Measurements from ENCODE around the gene TRPM4. TPM values are rescaled to one million over a fixed set of nuclear protein-coding genes. Genes with fewer than 3 reads are reported as not detected.

Gene TRPM4
- total and polyA plus RNA-seq, 2 of the 13 experiments (the other 11 are each of a cell fraction or from before 2014, with no cell fraction given): 1.9 to 4.3 TPM

DNA sequence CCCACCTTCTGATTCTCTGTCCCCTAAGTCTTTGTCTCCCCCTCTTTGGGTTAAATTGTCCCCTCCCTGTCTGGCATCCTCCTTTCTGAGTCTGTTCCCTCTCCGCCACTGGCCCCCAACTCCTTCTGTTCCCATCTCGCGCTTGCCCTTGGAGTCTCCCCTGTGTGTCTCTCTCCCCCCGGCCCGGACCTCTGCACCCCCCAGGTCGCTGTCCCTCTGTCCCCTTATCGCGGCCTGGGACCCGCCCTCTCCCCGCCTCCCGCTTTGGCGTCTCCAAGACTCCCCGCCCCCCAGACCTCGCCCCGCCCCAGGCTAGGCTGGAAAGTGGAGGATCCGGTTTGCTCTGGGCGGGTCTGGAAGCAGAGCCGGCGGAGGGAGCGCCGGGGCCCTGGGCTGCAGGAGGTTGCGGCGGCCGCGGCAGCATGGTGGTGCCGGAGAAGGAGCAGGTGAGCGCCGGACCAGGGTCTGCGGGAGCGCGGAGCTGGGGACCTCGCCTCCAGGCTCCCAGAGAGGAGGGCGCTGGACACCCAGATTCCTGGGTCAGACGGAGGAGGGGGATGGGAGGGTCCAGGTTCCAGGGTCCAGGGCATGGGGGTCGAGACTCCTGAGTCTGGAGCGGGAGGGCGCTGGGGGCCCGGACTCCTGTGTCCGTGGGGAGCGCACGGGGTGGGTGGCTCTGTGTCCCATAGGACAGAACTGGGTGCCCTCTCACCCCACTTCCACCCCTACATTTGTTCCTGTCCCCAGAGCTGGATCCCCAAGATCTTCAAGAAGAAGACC is at the start of gene TRPM4 (continued):
- TF ChIP-seq ZNF430 (CRISPR knock-in tag; IDR thresholded peaks at IDR 0.05): peak; percentile 58; the same call in 1 of the 2 replicates
- TF ChIP-seq ZNF275 (CRISPR knock-in tag; IDR thresholded peaks at IDR 0.05; ENCODE audit: borderline replicate concordance): 0 out of 2 replicates have a peak, but pooled peaks have one; percentile 20
- TF ChIP-seq HNF4G (IDR thresholded peaks at IDR 0.05; ENCODE audit: borderline replicate concordance, low read depth, low read length): peak; percentile 26; the same call in 1 of the 2 replicates
- TF ChIP-seq HNF4G (CRISPR knock-in tag; IDR thresholded peaks at IDR 0.05; ENCODE audit: borderline replicate concordance, low read depth): no peak
- TF ChIP-seq GATAD2A (CRISPR knock-in tag; IDR thresholded peaks at IDR 0.05): 0 out of 2 replicates have a peak, but pooled peaks have one; percentile 10
- peak; percentile 82; the same call in 1 of the 2 replicates for TF ChIP-seq ZNF274 (CRISPR knock-in tag; IDR thresholded peaks at IDR 0.05)
- TF ChIP-seq NFATC3 (CRISPR knock-in tag; IDR thresholded peaks at IDR 0.05): no peak
- 0 out of 2 replicates have a peak, but pooled peaks have one; percentile 44 for TF ChIP-seq KMT2A (CRISPR knock-in tag; IDR thresholded peaks at IDR 0.05)
- peak; percentile 46; the same call in 1 of the 2 replicates for TF ChIP-seq ZNF605 (CRISPR knock-in tag; IDR thresholded peaks at IDR 0.05)
- TF ChIP-seq NRL (CRISPR knock-in tag; IDR thresholded peaks at IDR 0.05; ENCODE audit: borderline replicate concordance): 0 out of 2 replicates have a peak, but pooled peaks have one; percentile 26
- peak; percentile 27; the same call in 1 of the 2 replicates for TF ChIP-seq YEATS4 (CRISPR knock-in tag; IDR thresholded peaks at IDR 0.05; ENCODE audit: borderline replicate concordance)
- TF ChIP-seq, protein P1, sequence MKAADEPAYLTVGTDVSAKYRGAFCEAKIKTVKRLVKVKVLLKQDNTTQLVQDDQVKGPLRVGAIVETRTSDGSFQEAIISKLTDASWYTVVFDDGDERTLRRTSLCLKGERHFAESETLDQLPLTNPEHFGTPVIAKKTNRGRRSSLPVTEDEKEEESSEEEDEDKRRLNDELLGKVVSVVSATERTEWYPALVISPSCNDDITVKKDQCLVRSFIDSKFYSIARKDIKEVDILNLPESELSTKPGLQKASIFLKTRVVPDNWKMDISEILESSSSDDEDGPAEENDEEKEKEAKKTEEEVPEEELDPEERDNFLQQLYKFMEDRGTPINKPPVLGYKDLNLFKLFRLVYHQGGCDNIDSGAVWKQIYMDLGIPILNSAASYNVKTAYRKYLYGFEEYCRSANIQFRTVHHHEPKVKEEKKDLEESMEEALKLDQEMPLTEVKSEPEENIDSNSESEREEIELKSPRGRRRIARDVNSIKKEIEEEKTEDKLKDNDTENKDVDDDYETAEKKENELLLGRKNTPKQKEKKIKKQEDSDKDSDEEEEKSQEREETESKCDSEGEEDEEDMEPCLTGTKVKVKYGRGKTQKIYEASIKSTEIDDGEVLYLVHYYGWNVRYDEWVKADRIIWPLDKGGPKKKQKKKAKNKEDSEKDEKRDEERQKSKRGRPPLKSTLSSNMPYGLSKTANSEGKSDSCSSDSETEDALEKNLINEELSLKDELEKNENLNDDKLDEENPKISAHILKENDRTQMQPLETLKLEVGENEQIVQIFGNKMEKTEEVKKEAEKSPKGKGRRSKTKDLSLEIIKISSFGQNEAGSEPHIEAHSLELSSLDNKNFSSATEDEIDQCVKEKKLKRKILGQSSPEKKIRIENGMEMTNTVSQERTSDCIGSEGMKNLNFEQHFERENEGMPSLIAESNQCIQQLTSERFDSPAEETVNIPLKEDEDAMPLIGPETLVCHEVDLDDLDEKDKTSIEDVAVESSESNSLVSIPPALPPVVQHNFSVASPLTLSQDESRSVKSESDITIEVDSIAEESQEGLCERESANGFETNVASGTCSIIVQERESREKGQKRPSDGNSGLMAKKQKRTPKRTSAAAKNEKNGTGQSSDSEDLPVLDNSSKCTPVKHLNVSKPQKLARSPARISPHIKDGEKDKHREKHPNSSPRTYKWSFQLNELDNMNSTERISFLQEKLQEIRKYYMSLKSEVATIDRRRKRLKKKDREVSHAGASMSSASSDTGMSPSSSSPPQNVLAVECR (CRISPR knock-in tag; IDR thresholded peaks at IDR 0.05; ENCODE audit: borderline replicate concordance): peak; percentile 71; the same call in 1 of the 2 replicates
- TF ChIP-seq ZNF883 (CRISPR knock-in tag; IDR thresholded peaks at IDR 0.05; ENCODE audit: not compliant biosample characterization): peak; percentile 29
- peak; percentile 25; the same call in 1 of the 2 replicates for TF ChIP-seq GATA4 (IDR thresholded peaks at IDR 0.05; ENCODE audit: borderline replicate concordance, low read depth)
- TF ChIP-seq, protein P2, sequence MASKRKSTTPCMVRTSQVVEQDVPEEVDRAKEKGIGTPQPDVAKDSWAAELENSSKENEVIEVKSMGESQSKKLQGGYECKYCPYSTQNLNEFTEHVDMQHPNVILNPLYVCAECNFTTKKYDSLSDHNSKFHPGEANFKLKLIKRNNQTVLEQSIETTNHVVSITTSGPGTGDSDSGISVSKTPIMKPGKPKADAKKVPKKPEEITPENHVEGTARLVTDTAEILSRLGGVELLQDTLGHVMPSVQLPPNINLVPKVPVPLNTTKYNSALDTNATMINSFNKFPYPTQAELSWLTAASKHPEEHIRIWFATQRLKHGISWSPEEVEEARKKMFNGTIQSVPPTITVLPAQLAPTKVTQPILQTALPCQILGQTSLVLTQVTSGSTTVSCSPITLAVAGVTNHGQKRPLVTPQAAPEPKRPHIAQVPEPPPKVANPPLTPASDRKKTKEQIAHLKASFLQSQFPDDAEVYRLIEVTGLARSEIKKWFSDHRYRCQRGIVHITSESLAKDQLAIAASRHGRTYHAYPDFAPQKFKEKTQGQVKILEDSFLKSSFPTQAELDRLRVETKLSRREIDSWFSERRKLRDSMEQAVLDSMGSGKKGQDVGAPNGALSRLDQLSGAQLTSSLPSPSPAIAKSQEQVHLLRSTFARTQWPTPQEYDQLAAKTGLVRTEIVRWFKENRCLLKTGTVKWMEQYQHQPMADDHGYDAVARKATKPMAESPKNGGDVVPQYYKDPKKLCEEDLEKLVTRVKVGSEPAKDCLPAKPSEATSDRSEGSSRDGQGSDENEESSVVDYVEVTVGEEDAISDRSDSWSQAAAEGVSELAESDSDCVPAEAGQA (IDR thresholded peaks at IDR 0.05; ENCODE audit: low read depth): no peak
- TF ChIP-seq, protein P2 (CRISPR knock-in tag; IDR thresholded peaks at IDR 0.05; ENCODE audit: borderline replicate concordance): no peak

Data from HepG2 (cell line).